ENCODE results near the gene MORF4L2.

DNA sequence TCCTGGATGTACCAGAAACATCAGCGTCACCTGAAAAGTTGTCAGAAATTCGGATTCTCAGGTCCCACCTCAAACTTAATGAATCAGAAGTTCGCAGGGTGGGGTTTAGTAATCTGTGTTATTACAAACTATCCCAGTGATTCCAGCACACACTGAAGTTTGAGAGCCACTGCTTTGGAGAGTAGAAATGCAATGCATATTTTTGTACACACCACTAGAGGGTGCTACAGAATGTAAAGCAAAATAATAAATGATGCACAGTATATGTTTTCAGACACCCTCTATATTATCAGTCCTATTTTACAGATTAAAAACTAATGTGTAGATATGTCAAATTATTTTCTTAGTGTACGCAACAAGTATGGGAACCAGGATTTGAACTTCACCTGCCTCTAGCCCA, 2.4 kb upstream of the MORF4L2 start:
- TF ChIP-seq, protein P1, sequence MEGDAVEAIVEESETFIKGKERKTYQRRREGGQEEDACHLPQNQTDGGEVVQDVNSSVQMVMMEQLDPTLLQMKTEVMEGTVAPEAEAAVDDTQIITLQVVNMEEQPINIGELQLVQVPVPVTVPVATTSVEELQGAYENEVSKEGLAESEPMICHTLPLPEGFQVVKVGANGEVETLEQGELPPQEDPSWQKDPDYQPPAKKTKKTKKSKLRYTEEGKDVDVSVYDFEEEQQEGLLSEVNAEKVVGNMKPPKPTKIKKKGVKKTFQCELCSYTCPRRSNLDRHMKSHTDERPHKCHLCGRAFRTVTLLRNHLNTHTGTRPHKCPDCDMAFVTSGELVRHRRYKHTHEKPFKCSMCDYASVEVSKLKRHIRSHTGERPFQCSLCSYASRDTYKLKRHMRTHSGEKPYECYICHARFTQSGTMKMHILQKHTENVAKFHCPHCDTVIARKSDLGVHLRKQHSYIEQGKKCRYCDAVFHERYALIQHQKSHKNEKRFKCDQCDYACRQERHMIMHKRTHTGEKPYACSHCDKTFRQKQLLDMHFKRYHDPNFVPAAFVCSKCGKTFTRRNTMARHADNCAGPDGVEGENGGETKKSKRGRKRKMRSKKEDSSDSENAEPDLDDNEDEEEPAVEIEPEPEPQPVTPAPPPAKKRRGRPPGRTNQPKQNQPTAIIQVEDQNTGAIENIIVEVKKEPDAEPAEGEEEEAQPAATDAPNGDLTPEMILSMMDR (IDR thresholded peaks at IDR 0.05; ENCODE audit: insufficient read depth, low read depth, low read length): peak; percentile 50
- no peak for TF ChIP-seq EZH2 (IDR thresholded peaks at IDR 0.05; ENCODE audit: insufficient read depth, low read length)

All from astrocyte (in vitro differentiated cells and primary cell).